GM18861 (cell line): Measurements from ENCODE around the gene HDAC8.

Source experiments
- ATAC-seq: cut with Tn5 transposase; IDR thresholded peaks from one replicate; pipeline ENCODE4 v1.9.1; 2021; ENCODE audit not compliant: unreplicated experiment

HDAC8 gene

DNA sequence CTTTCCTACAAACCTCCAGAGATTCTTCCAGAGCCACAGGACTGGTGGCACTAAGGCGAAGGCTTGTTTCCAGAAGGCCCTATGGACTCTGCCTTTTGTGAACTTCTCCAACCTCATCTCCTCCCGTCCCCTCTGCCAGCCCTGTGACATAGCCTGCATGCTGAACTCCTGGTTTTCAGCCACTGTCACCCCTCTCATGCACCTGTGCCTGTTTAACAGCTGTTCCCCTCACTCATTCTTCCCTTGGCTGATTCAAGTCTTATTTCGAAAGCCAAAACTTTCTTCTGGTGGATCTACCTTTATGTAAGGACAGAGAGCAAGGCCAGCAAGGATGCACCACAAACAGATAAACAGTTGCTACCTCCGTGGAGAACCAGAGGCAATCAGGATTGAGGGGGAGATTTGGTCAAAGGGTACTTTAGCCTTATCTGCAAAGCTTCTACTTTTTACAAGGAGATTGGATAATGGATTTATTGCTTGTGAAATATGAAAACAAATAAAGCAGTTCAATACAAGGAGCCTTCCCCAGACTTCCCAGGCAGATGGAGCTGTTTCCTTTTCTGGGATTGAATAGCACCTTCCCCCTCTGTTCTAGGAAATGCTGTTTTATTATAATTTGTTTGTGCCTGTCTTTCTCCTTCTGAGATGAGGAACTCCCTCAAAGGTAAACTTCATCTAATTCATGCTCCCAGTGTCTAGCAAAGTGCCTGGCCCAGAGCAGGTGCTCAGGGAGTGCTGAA, 272.6 kb downstream of the HDAC8 start:
- ATAC-seq, result no peak

GRCh38 chrX:72297953-72298730, 274.5 kb downstream of the HDAC8 start:
- ATAC-seq, result no peak

GRCh38 chrX:72296991-72297390, 275.7 kb downstream of the HDAC8 start:
- ATAC-seq, result no peak

DNA sequence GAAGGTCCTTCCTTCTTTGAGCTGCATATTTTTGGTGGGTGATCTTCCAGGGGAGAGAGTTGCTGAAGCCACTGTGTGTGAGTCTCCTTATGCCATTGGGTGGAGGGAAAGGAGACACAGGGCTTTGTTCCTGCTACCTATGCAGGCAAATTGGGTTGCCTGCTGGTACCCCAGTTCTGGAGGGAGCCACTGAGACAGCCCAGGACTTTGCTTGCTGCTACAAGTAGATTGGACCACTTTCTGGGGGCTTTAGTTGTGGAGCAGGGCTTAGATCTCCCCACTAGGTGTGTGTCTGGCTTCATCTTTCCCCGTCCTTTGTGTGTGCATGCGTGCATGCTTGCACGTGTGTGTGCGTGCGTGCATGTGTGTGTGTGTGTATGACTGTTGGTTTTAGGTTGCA, 276.9 kb downstream of the HDAC8 start:
- ATAC-seq, result no peak

DNA sequence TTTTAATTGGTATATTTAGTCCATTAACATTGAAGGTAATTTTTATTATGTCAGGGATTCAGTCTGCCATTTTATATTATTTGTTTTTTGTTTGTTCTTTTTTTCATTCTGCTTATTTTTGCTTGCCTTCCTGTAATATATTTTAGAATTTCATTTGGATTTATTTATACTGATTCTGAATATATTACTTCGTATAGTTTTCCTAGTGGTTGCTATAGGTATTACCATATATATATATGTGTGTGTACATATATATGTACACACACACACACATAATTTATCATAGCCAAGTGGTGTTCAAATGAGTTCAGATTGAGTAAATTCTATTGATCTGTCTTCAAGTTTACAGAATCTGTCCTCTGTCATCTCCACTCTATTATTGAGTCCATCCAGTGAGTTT, 278.1 kb downstream of the HDAC8 start:
- no peak for ATAC-seq

DNA sequence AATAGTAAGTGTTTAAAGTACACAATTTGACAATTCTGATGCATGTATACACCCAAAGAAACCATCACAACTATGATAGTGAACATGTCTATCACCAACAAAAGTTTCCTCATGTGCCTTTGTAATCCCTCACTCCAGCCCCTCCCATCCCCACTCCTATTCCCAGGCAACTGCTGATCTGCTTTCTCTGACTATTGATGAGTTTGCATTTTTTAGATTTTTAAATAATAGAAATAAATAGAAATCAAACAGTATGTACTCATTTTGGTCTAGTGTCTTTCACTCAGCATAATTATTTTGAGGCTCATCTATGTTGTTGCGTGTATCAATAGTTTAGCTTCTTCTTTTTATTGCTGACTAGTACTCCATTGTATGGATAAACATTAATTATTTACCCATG, 290.3 kb downstream of the HDAC8 start:
- no peak for ATAC-seq

DNA sequence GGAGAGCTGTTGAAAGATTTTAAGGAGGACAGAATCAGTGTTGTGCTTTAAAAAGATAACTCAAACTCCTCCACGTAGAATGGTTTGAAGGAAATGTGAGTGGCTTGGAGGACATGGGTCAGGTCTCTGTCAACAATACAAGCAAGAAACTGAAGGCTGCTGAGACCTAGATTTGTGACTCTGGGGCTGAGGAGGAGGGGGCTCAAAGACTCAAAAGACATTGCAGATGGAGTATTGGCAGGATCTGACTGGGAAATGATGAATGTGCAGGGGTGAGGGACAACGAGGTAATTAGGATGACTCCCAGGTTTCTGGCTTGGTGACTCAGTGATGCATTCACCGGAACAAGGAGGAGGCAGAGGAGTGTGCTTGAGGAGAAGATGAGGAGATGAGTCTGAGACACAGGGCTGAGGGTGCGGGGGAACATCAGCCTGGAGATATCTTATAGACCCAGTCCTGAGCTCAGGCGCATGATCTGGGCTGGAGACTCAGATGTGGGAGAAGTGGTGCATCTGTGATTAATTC, 292.3 kb downstream of the HDAC8 start:
- ATAC-seq, result no peak
